GM12801 (cell line): ENCODE results near the gene MYBPH.

Experiments
- TF ChIP-seq, protein P1 (sequence below): IDR thresholded peaks from one replicate; pipeline ENCODE4 v1.5.1; 2011; ENCODE audit warnings: control low read depth; ENCODE audit not compliant: insufficient read length; ENCODE audit errors: extremely low read depth

The MYBPH gene

DNA sequence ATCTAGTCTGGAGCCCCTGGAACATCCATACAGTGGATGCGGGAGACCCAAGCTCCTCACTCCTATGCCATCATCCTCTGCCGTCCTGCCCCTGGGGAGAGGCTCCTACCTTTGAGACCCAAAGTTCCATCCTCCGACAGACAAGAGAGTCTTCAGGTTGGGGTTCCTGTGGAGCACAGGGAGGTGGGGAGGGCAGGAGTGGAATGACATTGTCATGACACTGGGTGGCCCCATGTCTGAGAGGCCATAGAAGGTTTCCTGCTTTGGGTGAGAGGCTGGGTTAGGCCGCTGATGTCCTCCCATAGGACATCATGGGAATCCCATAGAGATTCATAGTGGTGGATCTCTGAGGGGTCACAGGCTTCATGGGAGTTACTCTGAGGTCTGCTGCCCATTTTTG, 8.8 kb upstream of the MYBPH start:
- TF ChIP-seq, protein P1, sequence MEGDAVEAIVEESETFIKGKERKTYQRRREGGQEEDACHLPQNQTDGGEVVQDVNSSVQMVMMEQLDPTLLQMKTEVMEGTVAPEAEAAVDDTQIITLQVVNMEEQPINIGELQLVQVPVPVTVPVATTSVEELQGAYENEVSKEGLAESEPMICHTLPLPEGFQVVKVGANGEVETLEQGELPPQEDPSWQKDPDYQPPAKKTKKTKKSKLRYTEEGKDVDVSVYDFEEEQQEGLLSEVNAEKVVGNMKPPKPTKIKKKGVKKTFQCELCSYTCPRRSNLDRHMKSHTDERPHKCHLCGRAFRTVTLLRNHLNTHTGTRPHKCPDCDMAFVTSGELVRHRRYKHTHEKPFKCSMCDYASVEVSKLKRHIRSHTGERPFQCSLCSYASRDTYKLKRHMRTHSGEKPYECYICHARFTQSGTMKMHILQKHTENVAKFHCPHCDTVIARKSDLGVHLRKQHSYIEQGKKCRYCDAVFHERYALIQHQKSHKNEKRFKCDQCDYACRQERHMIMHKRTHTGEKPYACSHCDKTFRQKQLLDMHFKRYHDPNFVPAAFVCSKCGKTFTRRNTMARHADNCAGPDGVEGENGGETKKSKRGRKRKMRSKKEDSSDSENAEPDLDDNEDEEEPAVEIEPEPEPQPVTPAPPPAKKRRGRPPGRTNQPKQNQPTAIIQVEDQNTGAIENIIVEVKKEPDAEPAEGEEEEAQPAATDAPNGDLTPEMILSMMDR, result no peak

DNA sequence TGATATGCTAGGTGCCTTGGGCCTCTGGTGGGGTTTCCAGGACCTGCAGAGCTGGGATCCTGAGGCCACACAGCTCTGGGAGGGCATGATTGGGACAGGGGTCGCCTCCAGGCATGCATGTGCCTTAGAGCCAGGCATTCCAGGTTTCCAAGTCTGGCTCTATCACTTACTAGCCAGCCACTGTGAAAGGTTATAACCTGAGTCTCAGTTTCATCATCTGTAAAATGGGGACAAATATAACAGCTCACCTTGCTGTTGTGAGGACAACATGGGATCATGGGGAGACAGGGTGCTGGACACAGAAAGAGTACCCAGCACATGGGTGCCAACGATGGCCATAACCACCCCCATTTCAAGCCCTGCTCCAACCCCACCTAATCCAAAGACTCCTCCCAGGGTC, 8.2 kb upstream of the MYBPH start:
- TF ChIP-seq, protein P1, result no peak

GRCh38 chr1:203182387-203182953, 6.8 kb upstream of the MYBPH start:
- TF ChIP-seq, protein P1, result no peak

GRCh38 chr1:203181586-203182386, 6.2 kb upstream of the MYBPH start:
- TF ChIP-seq, protein P1, result no peak

- TF ChIP-seq, protein P1, result no peak
Observed at GRCh38 chr1:203180611-203181330, 5.1 kb upstream of the MYBPH start.

- TF ChIP-seq, protein P1, result no peak
Observed at GRCh38 chr1:203179667-203180005, 4.0 kb upstream of the MYBPH start.

DNA sequence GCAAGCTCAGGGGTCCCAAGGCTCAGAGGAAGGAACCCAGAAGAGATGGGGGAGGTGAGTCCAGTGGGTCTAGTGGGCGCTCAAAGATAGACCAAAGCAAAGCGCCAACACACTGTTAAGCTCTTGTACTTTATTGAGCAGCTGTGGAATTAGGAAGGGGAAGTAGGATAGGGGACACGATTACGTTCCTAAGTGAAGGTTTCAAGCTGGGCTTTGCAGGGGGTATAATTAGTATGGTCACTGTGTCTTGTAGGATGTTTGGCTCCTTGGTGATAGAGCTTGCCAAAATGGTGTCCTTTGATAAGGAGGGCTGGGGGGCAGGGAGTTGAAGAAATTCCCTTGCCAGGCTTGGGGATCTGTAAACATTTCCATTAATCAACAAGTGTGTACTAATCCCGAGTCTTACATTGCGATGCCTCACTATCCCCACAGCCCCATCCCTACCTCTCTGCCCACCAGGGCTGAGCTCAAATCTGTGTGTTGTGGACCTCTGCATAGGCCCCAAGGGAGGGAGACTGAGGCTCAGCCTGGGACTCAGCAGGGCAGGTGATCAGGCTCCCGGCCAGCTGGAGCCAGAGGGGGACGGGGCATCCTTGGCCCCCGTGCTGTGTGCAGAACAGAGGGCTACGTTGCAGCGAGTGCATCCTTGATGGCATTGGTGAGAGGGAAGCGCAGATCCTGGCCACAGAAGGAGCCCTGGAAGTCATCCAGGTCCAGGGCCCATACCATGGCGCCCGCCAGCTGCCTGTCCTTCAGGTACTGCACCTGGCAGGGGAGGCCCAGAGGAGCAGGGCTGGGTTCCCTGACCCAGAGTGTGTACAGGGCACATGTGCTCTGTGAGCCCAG, 3.4 kb upstream of the MYBPH start:
- TF ChIP-seq, protein P1, result no peak
